ENCODE data around the gene INSRR.

GRCh38 chr1:156889802-156890580 lies 31.1 kb upstream of the INSRR start:
- TF ChIP-seq CTCF (IDR thresholded peaks at IDR 0.05) (peak; percentile 67 to 84 (median 74)), EP300 (IDR thresholded peaks at IDR 0.05) (peak in 1 of 2 donors; percentile 24), POLR2A (IDR thresholded peaks at IDR 0.05) (no peak)
